ENCODE data around the gene OST4.

OST4 gene

DNA sequence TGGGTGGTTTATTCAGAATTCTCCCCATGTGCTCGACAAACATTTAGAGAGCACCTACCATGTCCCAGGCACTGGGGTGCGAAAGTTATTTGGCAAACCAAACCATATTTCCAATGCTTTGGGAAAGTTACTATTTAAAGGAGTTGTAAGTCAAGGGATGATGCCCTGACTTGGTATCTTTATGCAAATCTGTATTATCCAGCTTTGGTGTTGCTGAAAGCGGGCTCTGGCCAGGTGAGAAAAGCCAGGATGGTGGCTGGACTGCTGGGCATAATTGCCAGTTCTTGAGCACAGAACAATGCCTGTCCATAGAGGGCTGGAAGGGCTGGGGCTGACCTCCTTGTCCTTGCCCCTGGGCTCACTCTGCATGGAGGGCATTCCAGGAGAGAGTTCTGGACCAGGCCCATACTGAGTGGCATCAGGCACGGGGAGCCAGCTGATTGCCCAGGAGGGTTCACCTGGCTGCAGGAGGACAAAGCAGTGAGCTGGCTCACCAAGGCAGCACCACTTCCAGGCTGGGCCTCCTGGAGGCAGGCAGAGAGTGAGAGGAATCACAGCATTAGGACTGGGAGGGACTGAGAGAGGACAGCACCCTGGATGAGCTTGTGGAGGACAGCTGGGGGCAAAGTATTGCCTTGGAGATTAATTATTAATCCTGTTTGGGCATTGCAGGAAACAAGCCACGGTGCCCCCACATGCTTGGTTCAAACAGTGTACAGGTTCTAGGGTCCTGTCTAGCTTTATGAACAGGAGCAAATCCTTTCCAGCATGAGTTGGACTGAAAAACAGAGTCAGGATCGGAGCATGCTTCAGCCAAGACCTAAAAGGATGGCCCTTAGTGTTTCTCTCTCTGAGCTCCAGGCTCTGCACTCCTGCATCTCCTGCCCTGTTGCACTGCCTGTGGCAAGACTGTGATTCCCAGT lies 22.2 kb upstream of the OST4 start:
- no peak for DNase-seq (ENCODE audit: low read depth in 2 of 2)

DNA sequence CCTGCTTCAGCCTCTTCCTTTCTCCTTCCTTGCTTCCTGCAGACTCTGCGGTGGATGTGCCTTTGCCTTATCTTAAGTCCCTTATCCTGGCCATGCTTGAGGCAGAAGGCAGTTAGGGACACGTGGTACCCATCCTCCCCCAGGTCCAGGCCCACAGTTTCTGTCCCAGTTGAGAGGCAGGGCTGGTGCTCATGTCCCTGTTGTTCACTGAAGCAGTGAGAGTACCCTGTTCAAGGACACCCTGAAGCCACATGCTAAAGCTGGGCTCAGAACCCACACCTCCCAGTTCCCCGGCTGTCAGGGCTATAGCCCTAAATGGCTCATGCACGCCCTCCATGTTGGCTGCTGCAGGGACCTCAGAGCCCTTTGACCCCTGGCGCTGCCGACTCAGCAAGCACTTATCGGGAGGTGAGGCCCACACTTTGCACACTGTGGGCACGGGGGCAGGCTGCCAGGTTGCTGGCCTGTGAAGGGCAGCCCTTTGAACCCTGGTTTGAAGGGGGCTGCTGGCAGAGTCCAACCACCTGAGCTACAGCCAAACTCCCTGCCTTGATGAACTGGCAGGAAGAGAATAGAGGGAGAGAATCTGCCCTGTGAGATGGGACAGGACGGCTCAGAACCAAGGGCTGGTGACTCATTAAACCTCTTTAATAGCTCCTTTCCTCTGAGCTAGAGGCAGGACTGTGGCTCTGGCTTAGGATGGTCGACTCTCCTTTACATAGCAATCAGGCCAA lies 21.4 kb upstream of the OST4 start:
- no peak for DNase-seq (ENCODE audit: low read depth in 2 of 2)

DNA sequence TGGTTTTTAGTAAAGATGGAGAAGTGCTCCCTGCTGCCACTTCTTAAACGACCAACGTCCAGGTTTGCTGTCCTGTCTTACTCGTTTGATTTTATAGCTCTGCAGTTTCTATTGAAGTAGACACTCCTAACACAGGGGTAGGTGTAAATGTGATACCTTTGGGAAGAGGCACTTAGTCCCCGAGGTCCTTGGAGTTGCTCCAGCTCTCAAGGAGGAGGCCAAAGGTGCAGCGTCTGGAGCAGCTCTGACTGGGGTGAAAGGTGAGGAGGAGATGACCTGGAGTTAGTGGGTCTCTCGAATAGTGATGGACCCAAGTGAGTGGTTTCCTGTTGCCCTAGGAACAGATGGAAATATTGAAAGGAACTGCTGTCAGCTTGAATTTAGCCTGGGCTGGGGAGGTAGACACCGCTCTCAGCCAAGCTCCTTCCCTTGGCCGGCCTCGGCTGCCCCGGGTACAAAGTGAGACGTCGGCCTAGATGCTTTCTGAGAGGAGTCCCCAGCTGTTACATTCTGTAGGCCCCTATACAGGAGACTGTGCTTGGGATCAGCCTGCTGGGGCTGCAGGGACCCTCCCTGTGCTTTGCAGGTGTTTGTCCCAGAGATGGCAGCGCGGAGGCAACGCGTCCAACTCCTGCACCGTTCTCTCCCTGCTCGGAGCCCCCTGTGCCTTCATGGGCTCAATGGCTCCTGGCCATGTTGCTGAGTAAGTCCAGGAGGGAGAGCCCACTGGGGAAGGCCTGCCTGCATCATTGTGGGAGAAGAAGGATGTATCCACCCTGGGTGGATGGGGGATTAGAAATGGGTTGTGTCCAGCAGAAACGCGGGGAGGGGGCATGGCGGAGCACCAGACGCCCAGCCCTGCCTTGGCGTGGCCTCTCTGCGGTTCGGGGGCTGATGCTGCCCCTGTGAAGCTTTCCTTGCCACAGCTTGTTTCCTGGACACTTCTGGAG lies 20.6 kb upstream of the OST4 start:
- no peak for DNase-seq (ENCODE audit: low read depth in 2 of 2)

DNA sequence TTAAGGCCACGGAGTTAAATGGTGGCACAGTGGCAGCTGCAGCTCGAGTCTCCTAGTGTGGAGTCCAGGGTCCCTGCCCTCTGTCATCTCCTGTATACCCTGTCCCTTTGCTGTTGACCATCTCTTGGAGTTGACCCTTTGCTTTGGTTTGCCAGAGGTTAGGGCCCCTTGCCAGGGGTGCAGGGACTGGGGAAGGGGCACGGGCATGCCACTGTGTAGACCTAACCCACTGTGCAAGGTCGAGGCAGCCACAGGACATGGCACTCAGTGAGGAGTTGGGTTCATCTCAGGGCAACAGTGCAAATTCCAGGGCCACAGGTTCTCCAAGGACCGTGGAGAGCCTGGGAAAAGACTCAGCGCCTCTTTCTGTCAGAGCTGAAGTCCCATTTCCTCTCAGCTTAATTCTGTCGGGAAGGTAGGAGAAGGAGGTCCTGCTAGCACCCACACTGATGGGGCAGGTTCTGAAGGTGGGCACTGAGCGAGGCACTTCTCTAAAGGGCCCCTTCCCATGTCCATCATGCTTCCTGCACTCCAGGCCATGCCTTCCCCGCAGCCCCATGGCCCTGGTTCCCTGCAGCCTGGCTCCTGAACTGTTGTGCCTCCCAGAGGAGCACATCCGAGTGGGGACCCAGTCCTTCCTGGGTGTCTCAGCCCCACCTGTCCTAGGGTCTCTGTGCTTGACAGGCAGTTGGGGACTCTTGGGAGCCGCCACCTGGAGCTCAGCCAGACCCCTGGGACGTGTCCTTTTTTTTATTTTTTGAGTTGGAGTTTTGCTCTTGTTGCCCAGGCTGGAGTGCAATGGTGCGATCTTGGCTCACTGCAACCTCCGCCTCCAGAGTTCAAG lies 17.9 kb upstream of the OST4 start:
- no peak for DNase-seq (ENCODE audit: low read depth in 2 of 2)

DNA sequence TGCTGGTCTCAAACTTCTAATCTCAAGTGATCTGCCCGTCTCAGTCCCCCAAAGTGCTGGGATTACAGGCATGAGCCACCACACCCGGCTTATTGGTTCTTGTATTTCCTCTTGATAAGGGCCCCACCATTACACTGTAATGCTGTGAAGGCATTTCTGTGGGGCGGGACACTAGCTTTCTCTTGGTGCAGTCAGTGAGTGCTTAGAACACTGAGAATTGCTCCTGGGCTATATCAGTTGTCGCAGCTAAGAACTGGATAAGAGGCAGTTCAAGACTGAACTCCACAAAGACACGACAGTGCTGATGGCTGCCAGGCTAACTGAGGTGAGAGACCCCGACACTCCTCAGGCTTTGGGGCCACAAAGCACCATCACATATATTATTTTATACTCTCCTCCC lies 17.2 kb upstream of the OST4 start:
- DNase-seq (ENCODE audit: low read depth in 2 of 2): no peak

DNA sequence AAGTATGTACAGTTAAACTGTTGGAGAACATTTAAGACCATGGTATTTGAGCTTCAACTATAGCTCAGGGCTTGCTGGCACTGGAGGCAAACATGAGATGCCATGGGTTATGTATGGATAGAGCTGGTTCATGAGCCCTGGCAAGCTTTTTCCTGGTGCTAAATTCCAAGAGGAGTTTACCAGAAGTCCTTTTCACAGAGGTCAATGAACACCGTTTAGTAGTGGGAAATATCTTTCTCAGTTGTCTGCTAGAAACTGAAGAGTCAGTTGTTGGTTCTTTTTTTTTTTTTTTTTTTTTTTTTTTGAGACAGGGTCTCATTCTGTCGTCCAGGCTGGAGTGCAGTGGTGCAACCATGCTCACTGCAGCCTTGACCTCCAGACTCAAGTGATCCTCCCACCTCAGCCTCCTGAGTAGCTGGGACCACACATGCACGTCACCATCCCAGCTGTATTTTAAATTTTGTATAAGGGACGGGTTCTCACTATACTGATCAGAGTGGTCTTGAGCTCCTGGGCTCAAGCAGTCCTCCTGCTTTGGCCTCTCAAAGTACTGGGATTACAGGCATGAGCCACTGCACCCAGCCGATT lies 16.5 kb upstream of the OST4 start:
- DNase-seq (ENCODE audit: low read depth in 2 of 2): no peak

DNA sequence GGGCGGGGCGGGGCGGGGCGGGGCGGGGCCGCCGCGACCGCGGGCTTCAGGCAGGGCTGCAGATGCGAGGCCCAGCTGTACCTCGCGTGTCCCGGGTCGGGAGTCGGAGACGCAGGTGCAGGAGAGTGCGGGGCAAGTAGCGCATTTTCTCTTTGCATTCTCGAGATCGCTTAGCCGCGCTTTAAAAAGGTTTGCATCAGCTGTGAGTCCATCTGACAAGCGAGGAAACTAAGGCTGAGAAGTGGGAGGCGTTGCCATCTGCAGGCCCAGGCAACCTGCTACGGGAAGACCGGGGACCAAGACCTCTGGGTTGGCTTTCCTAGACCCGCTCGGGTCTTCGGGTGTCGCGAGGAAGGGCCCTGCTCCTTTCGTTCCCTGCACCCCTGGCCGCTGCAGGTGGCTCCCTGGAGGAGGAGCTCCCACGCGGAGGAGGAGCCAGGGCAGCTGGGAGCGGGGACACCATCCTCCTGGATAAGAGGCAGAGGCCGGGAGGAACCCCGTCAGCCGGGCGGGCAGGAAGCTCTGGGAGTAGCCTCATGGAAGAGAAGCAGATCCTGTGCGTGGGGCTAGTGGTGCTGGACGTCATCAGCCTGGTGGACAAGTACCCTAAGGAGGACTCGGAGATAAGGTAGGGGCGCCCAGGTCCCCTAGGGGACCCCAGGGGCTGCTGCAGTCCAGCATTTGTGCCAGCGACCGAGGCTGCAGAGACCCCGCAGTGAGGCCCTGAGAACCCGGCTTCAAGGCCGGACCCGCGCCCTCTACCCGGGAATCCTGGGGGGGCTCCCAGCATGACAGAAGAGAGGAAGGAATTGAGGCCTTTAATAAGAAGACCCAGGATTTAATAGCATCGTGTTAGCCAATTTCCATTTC lies 15.5 kb upstream of the OST4 start, which contains the start of gene KHK:
Gene KHK, plus strand, starts transcription at position 49 of the 870 bp plus-strand sequence. Its CDS starts 488 bp downstream, at position 537.
- no peak for DNase-seq (ENCODE audit: low read depth in 2 of 2)

DNA sequence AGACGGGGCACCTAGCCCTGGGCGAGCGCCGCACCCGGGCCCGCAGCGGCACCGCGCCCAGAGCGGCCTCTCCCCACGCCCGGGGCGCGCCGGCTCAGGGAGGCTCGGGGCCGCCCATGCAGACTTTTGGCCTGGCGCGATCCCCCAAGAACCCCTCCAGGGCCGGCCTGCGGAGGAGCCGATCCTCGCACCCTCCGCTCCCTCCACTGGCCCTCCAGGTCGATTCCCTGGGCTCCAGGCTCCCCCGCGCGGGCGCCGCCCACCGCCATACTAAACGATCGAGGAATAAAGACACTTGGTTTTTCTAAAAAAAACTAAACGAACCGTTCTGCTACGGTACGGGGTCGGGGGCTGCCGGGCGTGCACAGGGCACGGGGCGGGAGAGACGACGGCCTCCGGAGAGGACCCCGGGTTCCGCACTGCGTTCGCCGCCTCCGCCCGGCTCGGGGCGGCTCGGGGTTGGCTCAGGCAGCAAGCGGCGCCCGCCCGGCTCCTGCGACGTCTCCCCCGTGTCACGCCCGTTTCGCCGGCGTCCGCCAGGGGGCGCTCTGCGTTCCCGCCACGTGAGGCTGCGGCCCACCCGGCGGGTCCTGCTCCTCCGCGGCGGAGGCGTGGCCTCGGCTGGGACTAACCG lies 14.8 kb upstream of the OST4 start:
- peak; percentile 93 to 97 for DNase-seq (ENCODE audit: low read depth in 2 of 2)

GRCh38 chr2:27085673-27086089 lies 14.2 kb upstream of the OST4 start:
- no peak for DNase-seq (ENCODE audit: low read depth in 2 of 2)

DNA sequence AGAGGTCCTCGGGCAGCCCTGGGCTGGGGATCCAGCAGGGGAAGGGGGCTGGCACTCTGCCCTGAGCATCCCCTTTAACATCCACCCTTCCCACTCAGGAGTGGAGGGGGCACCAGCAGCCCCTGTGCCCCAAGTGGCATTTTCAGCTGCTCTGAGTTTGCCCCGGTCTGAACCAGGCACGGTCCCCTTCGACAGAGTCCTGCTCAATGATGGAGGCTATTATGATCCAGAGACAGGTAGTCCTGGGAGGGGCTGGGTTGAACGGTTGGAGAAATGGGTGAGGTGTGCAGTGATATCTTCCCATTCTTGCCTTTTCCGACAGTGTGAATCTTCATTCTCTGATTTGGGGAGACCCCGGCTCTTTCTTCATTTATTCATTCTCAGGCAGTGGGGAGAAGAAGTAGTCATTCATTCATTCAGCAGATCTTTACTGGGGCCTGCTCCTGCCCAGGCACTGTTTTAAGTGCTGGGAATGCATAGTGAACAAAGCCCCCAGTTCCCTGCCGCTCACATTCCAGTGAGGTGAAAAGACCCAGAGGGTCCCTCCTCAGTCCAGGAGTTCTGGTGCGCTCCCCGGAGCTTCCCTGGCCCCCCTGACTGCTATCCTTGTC lies 13.7 kb upstream of the OST4 start:
- DNase-seq (ENCODE audit: low read depth in 2 of 2): no peak

- DNase-seq (ENCODE audit: low read depth in 2 of 2): no peak
Observed at GRCh38 chr2:27084297-27085061, 13.0 kb upstream of the OST4 start.

GRCh38 chr2:27083410-27084296 lies 12.2 kb upstream of the OST4 start:
- no peak for DNase-seq (ENCODE audit: low read depth in 2 of 2)

GRCh38 chr2:27082773-27083409 lies 11.4 kb upstream of the OST4 start:
- no peak for DNase-seq (ENCODE audit: low read depth in 2 of 2)

- no peak for DNase-seq (ENCODE audit: low read depth in 2 of 2)
Observed at GRCh38 chr2:27081984-27082772, 10.7 kb upstream of the OST4 start.

- DNase-seq (ENCODE audit: low read depth in 2 of 2): no peak
Observed at GRCh38 chr2:27080603-27080936, 9.1 kb upstream of the OST4 start.

DNA sequence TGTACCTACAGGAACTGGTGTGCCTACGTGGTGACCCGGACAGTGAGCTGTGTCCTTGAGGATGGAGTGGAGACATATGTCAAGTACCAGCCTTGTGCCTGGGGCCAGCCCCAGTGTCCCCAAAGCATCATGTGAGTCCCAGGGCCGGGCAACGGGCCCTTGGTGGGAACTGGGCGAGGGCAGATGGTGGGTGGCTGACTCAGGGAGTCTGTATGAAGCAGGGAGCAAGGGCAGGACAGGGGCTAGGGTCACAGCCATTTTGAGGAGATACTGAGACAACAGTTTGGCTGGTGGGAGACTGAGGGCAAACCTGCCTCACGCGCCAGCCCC lies 8.7 kb upstream of the OST4 start:
- no peak for DNase-seq (ENCODE audit: low read depth in 2 of 2)

All from activated CD8-positive, alpha-beta memory T cell treated with anti-CD3 and anti-CD28 coated beads for 4 hours (primary cell).